B cell (primary cell): Measurements from ENCODE around the gene WWC1. TPM values are rescaled to one million over a fixed set of nuclear protein-coding genes. Genes with fewer than 3 reads are reported as not detected.

Experiments
- ATAC-seq: fragments of 200-7000 bp; cut with Tn5 transposase; one replicate; pipeline ENCODE4 v1.10.0; 2021; ENCODE audit warnings: low read depth, mild to moderate bottlenecking, moderate number of reproducible peaks, moderate library complexity
- CTCF ChIA-PET: fragments of 350-600 bp; sonication (Branson Sonifier 250); formaldehyde crosslinking; loops from one replicate; lab custom pipeline; 2021; ENCODE audit warnings: antibody characterized with exemption, inconsistent platforms; lab: Charles Lee
- POLR2A ChIA-PET: fragments of 350-600 bp; sonication (Branson Sonifier 250); formaldehyde crosslinking; loops from one replicate; lab custom pipeline; 2021; ENCODE audit warnings: antibody characterized with exemption; lab: Charles Lee
- DNase-seq: peaks from one replicate; pipeline ENCODE4 v3.0.0; 2013
- H2AFZ ChIP-seq: 2 replicates; pipeline ENCODE4 v1.6.1; 2012; ENCODE audit warnings: mild to moderate bottlenecking, low read depth, low read length; ENCODE audit not compliant: insufficient read depth, poor library complexity, severe bottlenecking
- H3K27ac ChIP-seq, 2 donors: 1 replicate in 1 of 2; 2 replicates in 1 of 2; pipeline ENCODE4 v1.5.1; 2012 to 2013; ENCODE audit warnings: low read length in 2 of 2, mild to moderate bottlenecking in 2 of 2, moderate library complexity in 1 of 2
- H3K27me3 ChIP-seq, 4 experiments: fragments of 200-600 bp in 1 of 4; sonication (generic) in 1 of 4; replicated peaks in 1 of 4; 1 replicate in 2 of 4; 2 replicates in 2 of 4; pipeline versions ENCODE4 v1.6.1 to v1.7.0; 2013 to 2016; ENCODE audit warnings: low read length in 3 of 4, mild to moderate bottlenecking in 2 of 4, mixed read lengths in 1 of 4, moderate library complexity in 1 of 4; ENCODE audit not compliant: insufficient read depth in 4 of 4, control insufficient read depth in 3 of 4; ENCODE audit errors: control extremely low read depth in 1 of 4
- H3K36me3 ChIP-seq, 2 experiments: replicated peaks in 1 of 2; 1 replicate in 1 of 2; 2 replicates in 1 of 2; pipeline versions ENCODE4 v1.6.1 to v1.7.1; 2013; ENCODE audit warnings: low read length in 1 of 2; ENCODE audit not compliant: insufficient read depth in 2 of 2, control insufficient read depth in 1 of 2; ENCODE audit errors: control extremely low read depth in 1 of 2, extremely low read depth in 1 of 2
- H3K4me1 ChIP-seq, 2 donors: fragments of 200-600 bp in 1 of 2; sonication (generic) in 1 of 2; 1 replicate in 1 of 2; 2 replicates in 1 of 2; pipeline versions ENCODE4 v1.5.1 to v1.6.1; 2013 to 2017; ENCODE audit warnings: low read length in 2 of 2; ENCODE audit not compliant: control insufficient read depth in 2 of 2, insufficient read depth in 2 of 2
- H3K4me2 ChIP-seq: replicated peaks from 2 replicates; pipeline ENCODE3; 2012; ENCODE audit warnings: mild to moderate bottlenecking, low read depth, low read length; ENCODE audit not compliant: poor library complexity, severe bottlenecking
- H3K4me3 ChIP-seq, 5 experiments: fragments of 200-600 bp in 1 of 5; sonication (generic) in 1 of 5; 1 replicate in 3 of 5; 2 replicates in 2 of 5; pipeline versions ENCODE4 v1.5.1 to v1.7.0; 2011 to 2016; ENCODE audit warnings: low read length in 4 of 5, mild to moderate bottlenecking in 4 of 5, low read depth in 2 of 5, control low read depth in 1 of 5, moderate library complexity in 1 of 5; ENCODE audit not compliant: insufficient read depth in 1 of 5; ENCODE audit errors: control extremely low read depth in 1 of 5, extremely low read depth in 1 of 5
- H3K79me2 ChIP-seq: fragments of 200-600 bp; sonication (generic); one replicate; pipeline ENCODE4 v1.6.0; 2016; ENCODE audit warnings: low read length; ENCODE audit not compliant: control insufficient read depth, insufficient read depth
- H3K9ac ChIP-seq: fragments of 200-600 bp; sonication (generic); 2 replicates; pipeline ENCODE4 v1.6.1; 2017; ENCODE audit warnings: mild to moderate bottlenecking, low read length, moderate library complexity
- H3K9me3 ChIP-seq, 3 donors: one replicate each; pipeline versions ENCODE4 v1.6.1 to v1.7.1; 2013; ENCODE audit warnings: low read length in 2 of 3; ENCODE audit not compliant: control insufficient read depth in 2 of 3, insufficient read depth in 1 of 3; ENCODE audit errors: control extremely low read depth in 1 of 3
- H4K20me1 ChIP-seq: 2 replicates; pipeline ENCODE4 v1.6.0; 2012; ENCODE audit warnings: mild to moderate bottlenecking, low read length; ENCODE audit not compliant: insufficient read depth, control insufficient read depth, poor library complexity, severe bottlenecking
- H3K27ac Mint-ChIP-seq: one replicate; pipeline ENCODE4 v1.8.0; 2021; ENCODE audit warnings: mixed read lengths
- H3K27me3 Mint-ChIP-seq: one replicate; pipeline ENCODE4 v1.8.0; 2021; ENCODE audit warnings: mixed read lengths
- H3K4me1 Mint-ChIP-seq: one replicate; pipeline ENCODE4 v1.8.0; 2021; ENCODE audit warnings: mixed read lengths
- H3K4me3 Mint-ChIP-seq: one replicate; pipeline ENCODE4 v1.8.0; 2021; ENCODE audit warnings: mixed read lengths
- H3K9me3 Mint-ChIP-seq: one replicate; pipeline ENCODE4 v1.8.0; 2022; ENCODE audit warnings: mixed read lengths; ENCODE audit not compliant: insufficient read depth
- CTCF ChIP-seq: fragments of 200-600 bp; IDR thresholded peaks from one replicate; pipeline ENCODE4 v1.8.0; 2022; ENCODE audit warnings: antibody characterized with exemption, mild to moderate bottlenecking
- EZH2 ChIP-seq: IDR thresholded peaks from 2 replicates; pipeline ENCODE4 v1.6.1; 2012; ENCODE audit warnings: borderline replicate concordance, low read depth, mild to moderate bottlenecking, moderate library complexity, low read length; ENCODE audit not compliant: insufficient read depth, poor library complexity, severe bottlenecking
- WGBS: methylation state at CpG from one replicate; pipeline ENCODE4 v1.1.5; 2013; ENCODE audit warnings: missing lambda C conversion rate; ENCODE audit not compliant: insufficient coverage; 5-methylcytosine and 5-hydroxymethylcytosine counted together
- intact Hi-C: fragments of 100-400 bp; cut with micrococcal nuclease; formaldehyde crosslinking; loops from one replicate; pipeline ENCODE4 v1.10.0; 2022
- polyA plus RNA-seq: library from polyadenylated mRNA; depleted of rRNA; stranded (reverse); fragments of >200 nt; gene quantifications from 2 replicates; pipeline ENCODE4 v1.2.3, GENCODE V29; 2012
- total RNA-seq, 2 donors: library from RNA; stranded (reverse); fragments of 120-200 nt in 1 of 2; gene quantifications; 1 replicate in 1 of 2; 2 replicates in 1 of 2; pipeline versions ENCODE4 v1.2.3 to v1.2.4, GENCODE V29; 2013 to 2022

Gene WWC1
- total and polyA plus RNA-seq, 2 donors (not counting 1 experiment from before 2014, with no cell fraction given): 1.5 to 2.0 TPM

- no peak overlapping the region for H3K4me3 Mint-ChIP-seq
- DNase-seq (no peak), ATAC-seq (no peak)
- H3K4me1 Mint-ChIP-seq: no peaks in the 10 kb centered on the region
- H3K9me3 ChIP-seq: no peaks in the 10 kb centered on the region
- no peaks in the 10 kb centered on the region for H3K36me3 ChIP-seq
- TF ChIP-seq CTCF: no peak
- H3K4me2 ChIP-seq: no peak overlapping the region
- CTCF ChIA-PET: no interaction called here
- H3K4me3 ChIP-seq: no peak overlapping the region
- no peaks in the 10 kb centered on the region for H3K9me3 Mint-ChIP-seq
- 79% methylated on average over 6 of the region's 6 CpGs for WGBS
- H3K27ac Mint-ChIP-seq: no peak overlapping the region
- H4K20me1 ChIP-seq: no peaks in the 10 kb centered on the region
- intact Hi-C loops: no loop called here
- no peaks in the 10 kb centered on the region for H3K27me3 ChIP-seq
- no peak overlapping the region for H3K27ac ChIP-seq
- no peak overlapping the region for H2AFZ ChIP-seq
- no peak overlapping the region for H3K9ac ChIP-seq
- POLR2A ChIA-PET: no interaction called here
- no peaks in the 10 kb centered on the region for H3K27me3 Mint-ChIP-seq
- no peaks in the 10 kb centered on the region for H3K4me1 ChIP-seq
- H3K79me2 ChIP-seq: no peaks in the 10 kb centered on the region
Measured at GRCh38 chr5:168415971-168416370, 124.5 kb downstream of the WWC1 start.

GRCh38 chr5:168417731-168418429, 126.4 kb downstream of the WWC1 start:
- no peaks in the 10 kb centered on the region for H3K27me3 Mint-ChIP-seq
- no peak for TF ChIP-seq CTCF
- no peak for TF ChIP-seq EZH2
- Histone ChIP-seq H3K4me3 (no peak overlapping the region), H2AFZ (no peak overlapping the region), H3K27me3 (no peaks in the 10 kb centered on the region), H3K27ac (no peak overlapping the region), H4K20me1 (no peaks in the 10 kb centered on the region), H3K36me3 (no peaks in the 10 kb centered on the region), H3K4me2 (no peak overlapping the region), H3K9ac (no peak overlapping the region), H3K79me2 (no peaks in the 10 kb centered on the region), H3K4me1 (no peaks in the 10 kb centered on the region), H3K9me3 (no peaks in the 10 kb centered on the region)
- intact Hi-C loops: no loop called here
- ATAC-seq: no peak
- H3K9me3 Mint-ChIP-seq: no peaks in the 10 kb centered on the region
- H3K4me3 Mint-ChIP-seq: no peak overlapping the region
- 85% methylated on average over 9 of the region's 10 CpGs for WGBS
- ChIA-PET CTCF (no interaction called here), POLR2A (no interaction called here)
- H3K4me1 Mint-ChIP-seq: no peaks in the 10 kb centered on the region
- H3K27ac Mint-ChIP-seq: no peak overlapping the region
- DNase-seq: no peak
